GM10266 (cell line): Measurements from ENCODE around the gene TRIM45.

Experiments used
- DNase-seq: peaks from one replicate; pipeline ENCODE4 v3.0.0; 2012; ENCODE audit errors: extremely low spot score
- TF ChIP-seq, protein P1 (sequence below): IDR thresholded peaks from 2 replicates; pipeline ENCODE4 v1.5.1; 2012; ENCODE audit warnings: mild to moderate bottlenecking, low read depth; ENCODE audit not compliant: control insufficient read depth, insufficient read depth; ENCODE audit errors: missing control alignments

TRIM45 gene

GRCh38 chr1:117135329-117135728 is 13.8 kb upstream of the TRIM45 start:
- TF ChIP-seq, protein P1, sequence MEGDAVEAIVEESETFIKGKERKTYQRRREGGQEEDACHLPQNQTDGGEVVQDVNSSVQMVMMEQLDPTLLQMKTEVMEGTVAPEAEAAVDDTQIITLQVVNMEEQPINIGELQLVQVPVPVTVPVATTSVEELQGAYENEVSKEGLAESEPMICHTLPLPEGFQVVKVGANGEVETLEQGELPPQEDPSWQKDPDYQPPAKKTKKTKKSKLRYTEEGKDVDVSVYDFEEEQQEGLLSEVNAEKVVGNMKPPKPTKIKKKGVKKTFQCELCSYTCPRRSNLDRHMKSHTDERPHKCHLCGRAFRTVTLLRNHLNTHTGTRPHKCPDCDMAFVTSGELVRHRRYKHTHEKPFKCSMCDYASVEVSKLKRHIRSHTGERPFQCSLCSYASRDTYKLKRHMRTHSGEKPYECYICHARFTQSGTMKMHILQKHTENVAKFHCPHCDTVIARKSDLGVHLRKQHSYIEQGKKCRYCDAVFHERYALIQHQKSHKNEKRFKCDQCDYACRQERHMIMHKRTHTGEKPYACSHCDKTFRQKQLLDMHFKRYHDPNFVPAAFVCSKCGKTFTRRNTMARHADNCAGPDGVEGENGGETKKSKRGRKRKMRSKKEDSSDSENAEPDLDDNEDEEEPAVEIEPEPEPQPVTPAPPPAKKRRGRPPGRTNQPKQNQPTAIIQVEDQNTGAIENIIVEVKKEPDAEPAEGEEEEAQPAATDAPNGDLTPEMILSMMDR, result no peak
- no peak for DNase-seq

- no peak for DNase-seq
- TF ChIP-seq, protein P1, result no peak
These were observed 9.0 kb upstream of the TRIM45 start for GRCh38 chr1:117130526-117130925.

DNA sequence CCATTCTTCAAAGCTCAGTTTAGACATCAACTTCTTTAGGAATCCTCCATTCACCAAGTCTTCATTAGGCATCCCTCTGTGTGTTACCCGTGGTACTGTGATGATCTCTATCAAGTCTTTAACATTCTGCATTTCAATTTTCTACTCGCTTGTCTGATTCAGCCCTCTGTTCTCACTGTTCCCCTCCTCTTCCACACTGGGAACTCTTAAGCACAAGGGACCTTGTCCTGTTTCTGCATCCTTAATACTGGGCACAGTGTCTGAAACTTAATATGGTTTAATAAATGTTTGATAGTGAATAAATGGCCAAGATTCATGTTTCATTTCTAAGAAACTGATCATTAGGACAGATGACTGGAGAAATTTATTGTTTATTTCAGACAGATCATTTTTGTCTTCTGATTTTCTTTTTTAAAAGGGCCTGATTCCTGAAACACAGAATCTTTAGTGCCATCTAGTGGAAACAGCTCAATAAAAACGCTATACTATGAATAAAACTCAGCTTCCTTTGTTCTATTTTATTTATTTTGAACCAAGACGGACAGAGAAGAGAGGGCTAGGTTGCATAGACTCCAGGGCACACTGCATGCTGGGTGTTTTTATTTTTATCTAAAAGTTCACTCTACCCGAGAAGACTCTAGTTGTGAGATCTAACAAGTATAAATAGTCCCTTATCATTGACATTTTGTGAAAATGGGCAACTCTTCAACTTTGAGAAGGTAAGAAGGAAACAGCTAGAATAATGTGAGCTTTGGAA is 7.0 kb upstream of the TRIM45 start:
- TF ChIP-seq, protein P1, result peak; percentile 51
- peak; percentile 38 for DNase-seq

GRCh38 chr1:117127795-117128194 is 6.2 kb upstream of the TRIM45 start:
- no peak for DNase-seq
- TF ChIP-seq, protein P1, result no peak

- TF ChIP-seq, protein P1, result no peak
- no peak for DNase-seq
These were observed 3.1 kb upstream of the TRIM45 start for GRCh38 chr1:117124661-117125060.

DNA sequence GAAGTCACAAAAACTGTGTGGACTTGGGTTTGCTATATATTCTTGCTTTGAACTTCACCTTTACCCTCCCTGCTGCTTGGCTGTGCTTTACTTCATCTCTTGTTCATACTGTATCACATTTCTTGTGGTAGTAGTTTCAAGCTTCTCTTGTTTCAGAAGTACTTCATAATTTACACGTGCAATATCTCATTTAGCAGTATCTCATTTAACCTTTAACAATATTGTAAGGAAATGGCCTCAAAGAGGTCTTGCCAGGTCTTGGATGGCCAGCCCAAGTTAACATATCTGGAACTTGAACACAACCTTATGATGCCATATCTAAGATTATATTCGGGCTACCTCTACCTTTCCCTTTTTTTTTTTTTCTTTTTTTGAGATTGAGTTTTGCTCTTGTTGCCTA is 1.7 kb upstream of the TRIM45 start:
- TF ChIP-seq, protein P1, result no peak
- DNase-seq, result no peak

GRCh38 chr1:117122330-117123025 is 929 bp upstream of the TRIM45 start:
- TF ChIP-seq, protein P1, result no peak
- no peak for DNase-seq
